Panc1 (cell line): Measurements from ENCODE around the gene ZNF76. TPM values are rescaled to one million over a fixed set of nuclear protein-coding genes. Genes with fewer than 3 reads are reported as not detected.

Experiments used
- total RNA-seq: library from RNA; stranded (reverse); gene quantifications from one replicate; pipeline ENCODE4 v1.2.1, GENCODE V29; 2021; ENCODE audit not compliant: unreplicated experiment

Gene ZNF76
- total RNA-seq, 1 experiment from 2014 or later, result 41.5 TPM

Other genes starting within 250 kb of the ZNF76 start
- not detected for gene TCP11, start 118.4 kb upstream of the ZNF76 start, total RNA-seq
- gene SCUBE3, start 45.8 kb upstream of the ZNF76 start, total RNA-seq, result 1.6 TPM
- gene DEF6, start 38.1 kb downstream of the ZNF76 start, total RNA-seq, result 0.59 TPM
- gene PPARD, start 82.8 kb downstream of the ZNF76 start, total RNA-seq, result 14.4 TPM
- gene FANCE, start 192.6 kb downstream of the ZNF76 start, total RNA-seq, result 4.3 TPM
- 732 TPM for gene RPL10A, start 208.7 kb downstream of the ZNF76 start, total RNA-seq
- 10.7 TPM for gene TEAD3, start 237.3 kb downstream of the ZNF76 start, total RNA-seq